Mesothelial cell of epicardium (in vitro differentiated cells): ENCODE measurements around the gene DDR2. TPM values are rescaled to one million over a fixed set of nuclear protein-coding genes. Genes with fewer than 3 reads are reported as not detected.

Source experiments
- DNase-seq, 2 experiments: peaks; one replicate each; pipeline ENCODE4 v3.0.0; 2021; ENCODE audit warnings: low spot score in 2 of 2; ENCODE audit not compliant: unreplicated experiment in 2 of 2
- H3K27ac Mint-ChIP-seq: 2 replicates; pipeline ENCODE4 v1.8.0; 2021; ENCODE audit warnings: mixed read lengths
- H3K27me3 Mint-ChIP-seq: 2 replicates; pipeline ENCODE4 v1.8.0; 2021; ENCODE audit warnings: low read depth, mixed read lengths
- H3K36me3 Mint-ChIP-seq: 2 replicates; pipeline ENCODE4 v1.8.0; 2021; ENCODE audit warnings: mixed read lengths
- H3K4me1 Mint-ChIP-seq: 2 replicates; pipeline ENCODE4 v1.8.0; 2021; ENCODE audit warnings: mixed read lengths
- H3K4me3 Mint-ChIP-seq: 2 replicates; pipeline ENCODE4 v1.8.0; 2021; ENCODE audit warnings: mild to moderate bottlenecking, moderate library complexity, mixed read lengths
- H3K9me3 Mint-ChIP-seq: 2 replicates; pipeline ENCODE4 v1.8.0; 2021; ENCODE audit warnings: mixed read lengths
- total RNA-seq: library from RNA; stranded (reverse); gene quantifications from 3 replicates; pipeline ENCODE4 v1.2.1, GENCODE V29; 2021
- TF ChIP-seq, protein P1 (sequence below): fragments of 200-600 bp; sonication (generic); IDR thresholded peaks from one replicate; pipeline ENCODE4 v1.5.0; 2021; ENCODE audit warnings: antibody characterized with exemption; ENCODE audit not compliant: unreplicated experiment

Gene DDR2
- total RNA-seq, 1 donor from 2014 or later: 58.1 TPM

DNA sequence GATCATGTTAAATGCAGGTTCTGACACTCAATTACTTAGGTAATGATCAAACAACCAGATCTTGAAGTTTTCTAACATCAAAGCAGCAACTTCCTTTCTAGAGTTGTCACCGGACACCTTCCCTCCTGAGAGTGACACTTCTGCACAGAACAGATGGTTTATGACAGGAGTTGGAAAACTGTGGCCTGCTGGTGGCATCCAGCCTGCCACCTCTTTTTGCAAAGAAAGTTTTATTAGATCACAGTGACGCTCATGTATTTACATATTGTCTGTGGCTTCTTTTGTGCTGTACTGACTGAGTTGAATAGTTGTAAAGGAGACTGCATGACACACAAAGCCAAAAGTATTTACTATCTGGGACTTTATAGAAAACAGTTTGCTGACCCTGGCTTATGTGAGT, 28.3 kb downstream of the DDR2 start:
- Mint-ChIP-seq H3K27me3 (no peaks in the 10 kb centered on the region), H3K4me3 (no peak overlapping the region), H3K27ac (no peak overlapping the region), H3K4me1 (peaks cover 6% of the 10 kb centered on the region), H3K36me3 (peaks cover 16% of the 10 kb centered on the region), H3K9me3 (peaks cover 4% of the 10 kb centered on the region)
- no peak for DNase-seq
- TF ChIP-seq, protein P1, sequence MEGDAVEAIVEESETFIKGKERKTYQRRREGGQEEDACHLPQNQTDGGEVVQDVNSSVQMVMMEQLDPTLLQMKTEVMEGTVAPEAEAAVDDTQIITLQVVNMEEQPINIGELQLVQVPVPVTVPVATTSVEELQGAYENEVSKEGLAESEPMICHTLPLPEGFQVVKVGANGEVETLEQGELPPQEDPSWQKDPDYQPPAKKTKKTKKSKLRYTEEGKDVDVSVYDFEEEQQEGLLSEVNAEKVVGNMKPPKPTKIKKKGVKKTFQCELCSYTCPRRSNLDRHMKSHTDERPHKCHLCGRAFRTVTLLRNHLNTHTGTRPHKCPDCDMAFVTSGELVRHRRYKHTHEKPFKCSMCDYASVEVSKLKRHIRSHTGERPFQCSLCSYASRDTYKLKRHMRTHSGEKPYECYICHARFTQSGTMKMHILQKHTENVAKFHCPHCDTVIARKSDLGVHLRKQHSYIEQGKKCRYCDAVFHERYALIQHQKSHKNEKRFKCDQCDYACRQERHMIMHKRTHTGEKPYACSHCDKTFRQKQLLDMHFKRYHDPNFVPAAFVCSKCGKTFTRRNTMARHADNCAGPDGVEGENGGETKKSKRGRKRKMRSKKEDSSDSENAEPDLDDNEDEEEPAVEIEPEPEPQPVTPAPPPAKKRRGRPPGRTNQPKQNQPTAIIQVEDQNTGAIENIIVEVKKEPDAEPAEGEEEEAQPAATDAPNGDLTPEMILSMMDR: no peak

DNA sequence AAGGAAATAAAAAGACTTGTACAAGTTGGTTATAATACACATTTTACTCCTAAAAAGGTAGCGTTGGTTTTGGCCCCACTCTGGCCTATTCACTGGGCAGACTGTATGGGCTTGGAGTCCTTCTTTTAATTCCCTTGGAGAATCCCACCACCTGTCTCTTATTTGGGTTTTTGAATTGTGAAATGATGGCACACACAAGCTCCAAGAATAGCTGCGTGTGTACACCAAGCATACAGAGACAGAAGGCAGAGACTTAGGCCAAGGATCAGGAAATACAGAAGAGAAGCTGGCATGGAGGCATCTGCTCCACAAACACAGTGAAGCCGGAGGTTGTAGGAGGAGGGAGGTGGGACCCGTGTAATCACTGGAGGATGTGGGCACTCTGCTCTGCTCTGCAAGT, 29.1 kb downstream of the DDR2 start:
- Mint-ChIP-seq H3K4me1 (peaks cover 8% of the 10 kb centered on the region), H3K36me3 (peaks cover 16% of the 10 kb centered on the region), H3K9me3 (peaks cover 4% of the 10 kb centered on the region), H3K4me3 (no peak overlapping the region), H3K27me3 (no peaks in the 10 kb centered on the region), H3K27ac (no peak overlapping the region)
- no peak for DNase-seq
- TF ChIP-seq, protein P1: no peak

DNA sequence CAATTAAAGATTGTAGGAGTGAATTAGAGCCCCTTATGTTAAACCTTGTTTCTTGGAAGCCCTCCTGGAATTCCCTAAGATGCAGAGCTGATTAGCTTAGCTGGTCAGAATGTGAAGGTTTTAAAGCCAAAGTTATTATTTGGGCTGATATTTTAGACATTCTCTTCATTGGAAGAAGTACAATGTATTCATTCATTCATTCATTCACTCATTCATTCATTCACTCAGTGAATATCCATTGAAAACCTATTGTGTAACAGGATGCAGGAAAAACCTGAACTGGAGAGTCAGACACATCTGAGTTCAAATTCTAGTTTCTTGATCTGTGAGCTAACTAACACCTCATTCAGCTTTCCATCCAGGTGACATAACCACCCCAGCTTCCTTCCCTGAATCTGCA, 29.7 kb downstream of the DDR2 start:
- H3K27ac Mint-ChIP-seq: no peak overlapping the region
- peaks cover 8% of the 10 kb centered on the region for H3K4me1 Mint-ChIP-seq
- TF ChIP-seq, protein P1: no peak
- H3K4me3 Mint-ChIP-seq: no peak overlapping the region
- peaks cover 4% of the 10 kb centered on the region for H3K9me3 Mint-ChIP-seq
- no peak for DNase-seq
- peaks cover 16% of the 10 kb centered on the region for H3K36me3 Mint-ChIP-seq
- H3K27me3 Mint-ChIP-seq: no peaks in the 10 kb centered on the region

DNA sequence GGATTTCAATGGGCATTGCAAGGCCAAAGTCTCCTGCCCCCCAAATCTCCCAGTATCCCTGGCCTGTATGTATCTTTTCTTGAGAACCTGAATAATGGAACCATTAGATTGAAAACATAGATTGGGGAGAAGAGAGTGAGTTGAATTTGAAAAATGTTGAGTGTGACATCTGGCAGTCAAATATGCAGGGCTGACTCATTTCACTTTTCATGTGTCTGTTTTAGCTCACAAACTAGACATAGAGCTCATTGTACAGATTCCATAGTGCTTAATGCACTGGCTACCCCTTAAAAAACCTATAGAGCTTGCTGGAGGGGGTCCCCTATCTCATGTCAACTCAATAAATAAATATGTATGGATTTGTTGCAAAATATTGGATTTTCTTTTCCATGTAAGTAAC, 30.8 kb downstream of the DDR2 start:
- H3K27me3 Mint-ChIP-seq: no peaks in the 10 kb centered on the region
- TF ChIP-seq, protein P1: no peak
- H3K4me1 Mint-ChIP-seq: peaks cover 14% of the 10 kb centered on the region
- no peak overlapping the region for H3K4me3 Mint-ChIP-seq
- H3K27ac Mint-ChIP-seq: no peak overlapping the region
- peaks cover 8% of the 10 kb centered on the region for H3K36me3 Mint-ChIP-seq
- DNase-seq: no peak
- peaks cover 4% of the 10 kb centered on the region for H3K9me3 Mint-ChIP-seq

DNA sequence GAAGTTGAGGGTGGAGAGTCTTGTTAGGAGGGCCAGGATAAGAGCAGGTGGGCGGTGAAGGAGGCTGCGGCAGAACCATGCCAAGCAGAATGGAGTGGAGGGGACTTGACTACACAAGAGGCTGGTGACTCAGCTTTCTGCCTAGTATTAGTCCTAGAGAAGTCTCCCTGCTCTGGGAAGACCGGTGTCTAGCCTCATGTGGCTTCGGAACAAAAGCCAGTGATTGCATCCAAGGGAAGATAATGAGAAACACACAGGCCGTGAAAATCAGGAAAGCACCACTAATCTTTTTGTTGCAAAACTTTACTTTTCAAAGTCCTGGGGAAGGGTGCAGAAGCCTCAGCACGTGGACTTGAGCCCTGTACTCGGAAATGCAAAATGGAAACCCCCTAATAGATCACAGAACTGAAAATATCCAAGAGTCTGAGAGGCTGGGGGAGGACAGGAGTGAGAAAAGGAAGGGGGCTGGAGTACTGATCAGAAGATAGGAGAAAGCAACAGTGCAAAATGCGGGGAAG, 31.4 kb downstream of the DDR2 start:
- TF ChIP-seq, protein P1: no peak
- H3K9me3 Mint-ChIP-seq: peaks cover 4% of the 10 kb centered on the region
- DNase-seq: no peak
- H3K27ac Mint-ChIP-seq: no peak overlapping the region
- peaks cover 14% of the 10 kb centered on the region for H3K4me1 Mint-ChIP-seq
- peaks cover 8% of the 10 kb centered on the region for H3K36me3 Mint-ChIP-seq
- H3K4me3 Mint-ChIP-seq: no peak overlapping the region
- H3K27me3 Mint-ChIP-seq: no peaks in the 10 kb centered on the region
